Measurements from ENCODE around the gene KDF1.

DNA sequence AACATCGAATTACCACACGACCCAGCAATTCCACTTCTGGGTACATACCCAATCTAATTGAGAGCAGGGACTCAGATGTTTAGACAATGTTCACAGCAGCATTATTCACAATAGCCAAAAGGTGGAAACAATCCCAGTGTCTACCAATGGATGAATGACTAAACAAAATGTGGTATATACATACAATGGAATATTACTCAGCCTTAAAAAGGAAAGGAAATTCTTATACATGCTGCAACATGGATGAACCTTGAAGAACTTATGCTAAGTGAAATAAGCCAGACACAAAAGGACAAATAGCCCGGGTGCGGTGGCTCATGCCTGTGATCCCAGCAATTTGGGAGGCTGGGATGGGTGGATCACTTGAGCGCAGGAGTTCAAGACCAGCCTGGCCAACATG lies 6.9 kb downstream of the KDF1 start:
- TF ChIP-seq, protein P1, sequence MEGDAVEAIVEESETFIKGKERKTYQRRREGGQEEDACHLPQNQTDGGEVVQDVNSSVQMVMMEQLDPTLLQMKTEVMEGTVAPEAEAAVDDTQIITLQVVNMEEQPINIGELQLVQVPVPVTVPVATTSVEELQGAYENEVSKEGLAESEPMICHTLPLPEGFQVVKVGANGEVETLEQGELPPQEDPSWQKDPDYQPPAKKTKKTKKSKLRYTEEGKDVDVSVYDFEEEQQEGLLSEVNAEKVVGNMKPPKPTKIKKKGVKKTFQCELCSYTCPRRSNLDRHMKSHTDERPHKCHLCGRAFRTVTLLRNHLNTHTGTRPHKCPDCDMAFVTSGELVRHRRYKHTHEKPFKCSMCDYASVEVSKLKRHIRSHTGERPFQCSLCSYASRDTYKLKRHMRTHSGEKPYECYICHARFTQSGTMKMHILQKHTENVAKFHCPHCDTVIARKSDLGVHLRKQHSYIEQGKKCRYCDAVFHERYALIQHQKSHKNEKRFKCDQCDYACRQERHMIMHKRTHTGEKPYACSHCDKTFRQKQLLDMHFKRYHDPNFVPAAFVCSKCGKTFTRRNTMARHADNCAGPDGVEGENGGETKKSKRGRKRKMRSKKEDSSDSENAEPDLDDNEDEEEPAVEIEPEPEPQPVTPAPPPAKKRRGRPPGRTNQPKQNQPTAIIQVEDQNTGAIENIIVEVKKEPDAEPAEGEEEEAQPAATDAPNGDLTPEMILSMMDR (IDR thresholded peaks at IDR 0.05), result no peak
- no peak for TF ChIP-seq POLR2A (IDR thresholded peaks at IDR 0.05)
